ENCODE data around the gene BMF.

DNA sequence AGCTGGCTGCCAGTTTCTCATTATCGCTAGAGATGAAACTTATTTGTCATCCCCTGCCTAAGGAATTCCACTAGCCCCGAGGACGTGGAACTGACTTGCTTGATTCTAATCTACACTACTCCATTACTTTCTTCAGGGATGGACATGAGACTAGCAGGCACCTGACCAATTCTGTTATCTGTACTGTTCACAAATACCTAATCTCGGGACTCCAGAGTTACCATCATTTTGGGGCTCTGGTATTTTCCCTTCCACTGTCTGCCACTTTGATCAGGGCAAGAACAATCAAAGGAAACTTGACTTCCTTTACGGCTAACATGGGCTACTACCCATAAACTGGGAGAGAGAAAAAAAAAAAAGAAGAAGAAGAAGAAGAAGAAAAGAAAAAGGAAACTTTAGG is 27.8 kb downstream of the BMF start:
- TF ChIP-seq, protein P1, sequence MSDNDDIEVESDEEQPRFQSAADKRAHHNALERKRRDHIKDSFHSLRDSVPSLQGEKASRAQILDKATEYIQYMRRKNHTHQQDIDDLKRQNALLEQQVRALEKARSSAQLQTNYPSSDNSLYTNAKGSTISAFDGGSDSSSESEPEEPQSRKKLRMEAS (IDR thresholded peaks at IDR 0.05; ENCODE audit: insufficient read depth, insufficient read length), result no peak
- TF ChIP-seq, protein P2, sequence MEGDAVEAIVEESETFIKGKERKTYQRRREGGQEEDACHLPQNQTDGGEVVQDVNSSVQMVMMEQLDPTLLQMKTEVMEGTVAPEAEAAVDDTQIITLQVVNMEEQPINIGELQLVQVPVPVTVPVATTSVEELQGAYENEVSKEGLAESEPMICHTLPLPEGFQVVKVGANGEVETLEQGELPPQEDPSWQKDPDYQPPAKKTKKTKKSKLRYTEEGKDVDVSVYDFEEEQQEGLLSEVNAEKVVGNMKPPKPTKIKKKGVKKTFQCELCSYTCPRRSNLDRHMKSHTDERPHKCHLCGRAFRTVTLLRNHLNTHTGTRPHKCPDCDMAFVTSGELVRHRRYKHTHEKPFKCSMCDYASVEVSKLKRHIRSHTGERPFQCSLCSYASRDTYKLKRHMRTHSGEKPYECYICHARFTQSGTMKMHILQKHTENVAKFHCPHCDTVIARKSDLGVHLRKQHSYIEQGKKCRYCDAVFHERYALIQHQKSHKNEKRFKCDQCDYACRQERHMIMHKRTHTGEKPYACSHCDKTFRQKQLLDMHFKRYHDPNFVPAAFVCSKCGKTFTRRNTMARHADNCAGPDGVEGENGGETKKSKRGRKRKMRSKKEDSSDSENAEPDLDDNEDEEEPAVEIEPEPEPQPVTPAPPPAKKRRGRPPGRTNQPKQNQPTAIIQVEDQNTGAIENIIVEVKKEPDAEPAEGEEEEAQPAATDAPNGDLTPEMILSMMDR (IDR thresholded peaks at IDR 0.05; ENCODE audit: extremely low read depth in 1 of 2, insufficient read depth in 1 of 2, low read depth in 1 of 2, low read length in 2 of 2), result no peak
- TF ChIP-seq EZH2 (IDR thresholded peaks at IDR 0.05; ENCODE audit: borderline replicate concordance, low read depth, low read length, severe bottlenecking) (no peak), POLR2A (IDR thresholded peaks at IDR 0.05; ENCODE audit: low read depth, low read length) (no peak), POLR2AphosphoS5 (IDR thresholded peaks at IDR 0.05; ENCODE audit: insufficient read depth, low read depth, low read length) (no peak)

Measured in endothelial cell of umbilical vein (primary cell).